NB4 (cell line): ENCODE data around the gene NEURL2.

Source experiments
- CTCF ChIP-seq: IDR thresholded peaks from one replicate; pipeline ENCODE4 v1.5.1; 2012; ENCODE audit warnings: low read depth, low read length
- MYC ChIP-seq: IDR thresholded peaks from 2 replicates; pipeline ENCODE4 v1.6.1; 2011; ENCODE audit warnings: low read depth, low read length

DNA sequence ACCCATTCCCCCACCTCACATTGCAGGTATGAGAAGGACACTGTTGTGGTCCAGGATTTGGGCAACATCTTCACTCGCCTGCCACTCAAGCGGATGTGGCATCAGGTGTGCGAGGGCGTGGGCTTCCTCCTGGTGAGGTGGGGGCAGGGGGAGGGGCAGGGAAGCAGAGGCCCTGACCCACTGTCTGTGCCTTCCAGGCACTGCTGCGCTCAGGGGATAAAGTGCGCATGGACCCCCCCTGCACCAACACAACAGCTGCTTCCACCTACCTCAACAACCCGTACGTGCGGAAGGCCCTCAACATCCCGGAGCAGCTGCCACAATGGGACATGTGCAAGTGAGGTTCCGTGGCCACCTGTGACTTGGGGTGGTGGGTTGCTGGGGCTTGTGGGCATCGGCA lies 3.8 kb upstream of the NEURL2 start:
- TF ChIP-seq CTCF (no peak), MYC (no peak)
